ENCODE measurements around the gene DECR2. TPM values are rescaled to one million over a fixed set of nuclear protein-coding genes. Genes with fewer than 3 reads are reported as not detected.

Gene DECR2
- total and polyA plus RNA-seq, 10 of the 15 experiments (the other 5 are each of a cell fraction or from before 2014, with no cell fraction given) = 0.53 to 20.3 (median 6.0) TPM

- SMC1A ChIA-PET (ENCODE audit: uncharacterized antibody, unreplicated experiment) = no interaction called here
- DNase-seq (ENCODE audit: low read depth, low spot score) (no peak), FAIRE-seq (no peak), ATAC-seq (no peak)
- Histone ChIP-seq H3K27me3 (replicated peaks in 1 of 2; ENCODE audit: control insufficient read depth in 2 of 2, insufficient read depth in 2 of 2, low read length in 1 of 2) (peaks cover 0 to 3% of the 10 kb centered on the region in 2 experiments; a peak in 1 of 4 replicates), H4K20me1 (ENCODE audit: control insufficient read depth, insufficient read depth) (no peaks in the 10 kb centered on the region), H3K4me1 (ENCODE audit: control insufficient read depth, insufficient read depth, low read length) (peaks cover 15% of the 10 kb centered on the region), H3K9me3 (replicated peaks; ENCODE audit: control insufficient read depth, insufficient read depth, low read length) (no peaks in the 10 kb centered on the region), H3K79me2 (ENCODE audit: control insufficient read depth, insufficient read depth, low read length) (peaks cover 11% of the 10 kb centered on the region), H3K27ac (ENCODE audit: control insufficient read depth, insufficient read depth) (no peak overlapping the region), H3K4me2 (ENCODE audit: control insufficient read depth, insufficient read depth) (no peak overlapping the region), H3K9ac (ENCODE audit: control insufficient read depth, insufficient read depth, low read length) (no peak overlapping the region), H2AFZ (ENCODE audit: control insufficient read depth, low read depth, low read length) (no peak overlapping the region), H3K36me3 (ENCODE audit: control insufficient read depth in 2 of 2, insufficient read depth in 2 of 2, low read length in 1 of 2) (no peaks in the 10 kb centered on the region), H3K4me3 (no peak overlapping the region)
- TF ChIP-seq EED (IDR thresholded peaks at IDR 0.05; ENCODE audit: low read depth) = no peak
- TF ChIP-seq, protein P1, sequence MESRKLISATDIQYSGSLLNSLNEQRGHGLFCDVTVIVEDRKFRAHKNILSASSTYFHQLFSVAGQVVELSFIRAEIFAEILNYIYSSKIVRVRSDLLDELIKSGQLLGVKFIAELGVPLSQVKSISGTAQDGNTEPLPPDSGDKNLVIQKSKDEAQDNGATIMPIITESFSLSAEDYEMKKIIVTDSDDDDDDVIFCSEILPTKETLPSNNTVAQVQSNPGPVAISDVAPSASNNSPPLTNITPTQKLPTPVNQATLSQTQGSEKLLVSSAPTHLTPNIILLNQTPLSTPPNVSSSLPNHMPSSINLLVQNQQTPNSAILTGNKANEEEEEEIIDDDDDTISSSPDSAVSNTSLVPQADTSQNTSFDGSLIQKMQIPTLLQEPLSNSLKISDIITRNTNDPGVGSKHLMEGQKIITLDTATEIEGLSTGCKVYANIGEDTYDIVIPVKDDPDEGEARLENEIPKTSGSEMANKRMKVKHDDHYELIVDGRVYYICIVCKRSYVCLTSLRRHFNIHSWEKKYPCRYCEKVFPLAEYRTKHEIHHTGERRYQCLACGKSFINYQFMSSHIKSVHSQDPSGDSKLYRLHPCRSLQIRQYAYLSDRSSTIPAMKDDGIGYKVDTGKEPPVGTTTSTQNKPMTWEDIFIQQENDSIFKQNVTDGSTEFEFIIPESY (IDR thresholded peaks at IDR 0.05) = no peak
- in situ Hi-C loops (cut with MboI) = no loop called here
- WGBS (ENCODE audit: insufficient coverage, insufficient replicate concordance, low lambda C conversion rate, missing lambda C conversion rate) = 56% methylated on average over 20 of the region's 20 CpGs
- POLR2A ChIA-PET = interaction anchor here (1.4 kb wide), 1 partner anchor 16 kb away, joined by 4 read pairs; no protein-coding TSS in a partner anchor
- intact Hi-C loops (cut with micrococcal nuclease; ENCODE audit: unreplicated experiment) = no loop called here
- CTCF ChIA-PET = interaction anchor here (0.6 kb wide), 1 partner anchor 1999 kb away, joined by 4 read pairs; no protein-coding TSS in a partner anchor
- RAD21 ChIA-PET (ENCODE audit: unreplicated experiment) = no interaction called here
- BruUV-seq (replicated peaks) = no TSS peak
Measured at GRCh38 chr16:424033-424622, 22.4 kb downstream of the DECR2 start.

DNA sequence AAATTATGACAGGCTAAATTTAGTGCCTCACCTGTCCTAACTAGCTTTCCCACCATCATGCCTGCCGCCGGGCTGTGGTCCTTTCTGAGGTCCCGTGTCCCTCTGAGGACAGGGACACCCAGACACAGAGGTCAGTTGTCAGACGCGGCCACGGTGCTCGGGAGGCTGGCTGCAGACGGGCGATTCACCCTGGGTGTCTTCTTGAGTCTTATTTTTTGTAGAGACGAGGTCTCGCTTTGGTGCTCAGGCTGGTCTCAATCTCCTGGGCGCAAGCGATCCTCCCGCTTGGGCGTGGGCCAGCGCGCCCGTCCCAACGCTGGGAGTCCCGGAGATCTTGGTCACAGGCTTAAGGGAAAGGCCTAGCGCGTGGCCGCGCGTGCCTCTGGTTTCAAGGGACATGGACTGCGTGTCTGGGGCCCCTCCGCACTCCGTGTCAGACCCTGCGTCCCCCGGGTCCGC is 23.0 kb downstream of the DECR2 start:
- TF ChIP-seq KDM1A (IDR thresholded peaks at IDR 0.05; ENCODE audit: borderline replicate concordance) (no peak), ZNF24 (IDR thresholded peaks at IDR 0.05) (no peak), ZNF622 (IDR thresholded peaks at IDR 0.05) (no peak), RAD21 (IDR thresholded peaks at IDR 0.05; ENCODE audit: insufficient read depth, low read depth, low read length) (no peak), BACH1 (IDR thresholded peaks at IDR 0.05; ENCODE audit: borderline replicate concordance) (no peak), RUNX3 (IDR thresholded peaks at IDR 0.05; ENCODE audit: low read length) (no peak)
- TF ChIP-seq, protein P2, sequence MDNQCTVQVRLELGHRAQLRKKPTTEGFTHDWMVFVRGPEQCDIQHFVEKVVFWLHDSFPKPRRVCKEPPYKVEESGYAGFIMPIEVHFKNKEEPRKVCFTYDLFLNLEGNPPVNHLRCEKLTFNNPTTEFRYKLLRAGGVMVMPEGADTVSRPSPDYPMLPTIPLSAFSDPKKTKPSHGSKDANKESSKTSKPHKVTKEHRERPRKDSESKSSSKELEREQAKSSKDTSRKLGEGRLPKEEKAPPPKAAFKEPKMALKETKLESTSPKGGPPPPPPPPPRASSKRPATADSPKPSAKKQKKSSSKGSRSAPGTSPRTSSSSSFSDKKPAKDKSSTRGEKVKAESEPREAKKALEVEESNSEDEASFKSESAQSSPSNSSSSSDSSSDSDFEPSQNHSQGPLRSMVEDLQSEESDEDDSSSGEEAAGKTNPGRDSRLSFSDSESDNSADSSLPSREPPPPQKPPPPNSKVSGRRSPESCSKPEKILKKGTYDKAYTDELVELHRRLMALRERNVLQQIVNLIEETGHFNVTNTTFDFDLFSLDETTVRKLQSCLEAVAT (IDR thresholded peaks at IDR 0.05) = no peak
- Histone ChIP-seq H2AFZ (ENCODE audit: control insufficient read depth, low read depth, low read length) (peak overlapping the region; percentile 96), H3K79me2 (ENCODE audit: control insufficient read depth, insufficient read depth, low read length) (peaks cover 11% of the 10 kb centered on the region), H3K9me3 (replicated peaks; ENCODE audit: control insufficient read depth, insufficient read depth, low read length) (no peaks in the 10 kb centered on the region), H3K4me2 (ENCODE audit: control insufficient read depth, insufficient read depth) (peak overlapping the region; percentile 99), H3K27ac (ENCODE audit: control insufficient read depth, insufficient read depth) (no peak overlapping the region), H4K20me1 (ENCODE audit: control insufficient read depth, insufficient read depth) (no peaks in the 10 kb centered on the region), H3K9ac (ENCODE audit: control insufficient read depth, insufficient read depth, low read length) (peak overlapping the region; percentile 43; the same call in 1 of the 2 replicates), H3K27me3 (replicated peaks in 1 of 2; ENCODE audit: control insufficient read depth in 2 of 2, insufficient read depth in 2 of 2, low read length in 1 of 2) (peaks cover 0 to 3% of the 10 kb centered on the region in 2 experiments; a peak in 1 of 4 replicates), H3K4me3 (peak overlapping the region; percentile 65), H3K4me1 (ENCODE audit: control insufficient read depth, insufficient read depth, low read length) (peaks cover 15% of the 10 kb centered on the region), H3K36me3 (ENCODE audit: control insufficient read depth in 2 of 2, insufficient read depth in 2 of 2, low read length in 1 of 2) (no peaks in the 10 kb centered on the region)
- intact Hi-C loops (cut with micrococcal nuclease; ENCODE audit: unreplicated experiment) (no loop called here), in situ Hi-C loops (cut with MboI) (no loop called here)
- FAIRE-seq (no peak), DNase-seq (ENCODE audit: low read depth, low spot score) (no peak), ATAC-seq (no peak; the same call in 2 of the 3 replicates)
- RAD21 ChIA-PET (ENCODE audit: unreplicated experiment) = interaction anchor here (1.0 kb wide), 1 partner anchor 103 kb away, joined by 3 read pairs; the partner anchor contains the start of gene CAPN15
- WGBS (ENCODE audit: insufficient coverage, insufficient replicate concordance, low lambda C conversion rate, missing lambda C conversion rate) = 22% methylated on average over 31 of the region's 31 CpGs
- SMC1A ChIA-PET (ENCODE audit: uncharacterized antibody, unreplicated experiment) = no interaction called here
- BruUV-seq (replicated peaks) = no TSS peak
- CTCF ChIA-PET = no interaction called here
- POLR2A ChIA-PET = interaction anchor here (1.4 kb wide), 1 partner anchor 16 kb away, joined by 4 read pairs; no protein-coding TSS in a partner anchor

Measured in GM12878 (cell line).